Glutamatergic neuron (in vitro differentiated cells): ENCODE data around the gene ZNF771. TPM values are rescaled to one million over a fixed set of nuclear protein-coding genes. Genes with fewer than 3 reads are reported as not detected.
A peak's percentile ranks its signal among the peaks of the same experiment; 100 is the strongest.

ENCODE experiments used
- DNase-seq: peaks from one replicate; pipeline ENCODE4 v3.0.0; 2022
- H3K27ac Mint-ChIP-seq: one replicate; pipeline ENCODE4 v1.8.0; 2020; ENCODE audit warnings: mild to moderate bottlenecking, mixed read lengths, inconsistent platforms; ENCODE audit not compliant: unreplicated experiment
- H3K27me3 Mint-ChIP-seq: one replicate; pipeline ENCODE4 v1.8.0; 2020; ENCODE audit warnings: mild to moderate bottlenecking, moderate library complexity, mixed read lengths, inconsistent platforms; ENCODE audit not compliant: unreplicated experiment
- H3K36me3 Mint-ChIP-seq: one replicate; pipeline ENCODE4 v1.8.0; 2020; ENCODE audit warnings: mild to moderate bottlenecking, mixed read lengths, inconsistent platforms; ENCODE audit not compliant: unreplicated experiment
- H3K4me1 Mint-ChIP-seq: one replicate; pipeline ENCODE4 v1.8.0; 2020; ENCODE audit warnings: mild to moderate bottlenecking, low read depth, mixed read lengths, inconsistent platforms; ENCODE audit not compliant: unreplicated experiment
- H3K4me3 Mint-ChIP-seq: one replicate; pipeline ENCODE4 v1.8.0; 2020; ENCODE audit warnings: mild to moderate bottlenecking, mixed read lengths, inconsistent platforms; ENCODE audit not compliant: unreplicated experiment
- H3K9me3 Mint-ChIP-seq: one replicate; pipeline ENCODE4 v1.8.0; 2020; ENCODE audit warnings: mild to moderate bottlenecking, moderate library complexity, mixed read lengths, inconsistent platforms; ENCODE audit not compliant: unreplicated experiment
- total RNA-seq: library from RNA; stranded (reverse); fragmentation: NEBNext Ultra II Directional; extraction: Animal tissue kit (Norgen Biotek cat#: 25700); gene quantifications from one replicate; pipeline ENCODE4 v1.2.1, GENCODE V29; 2021; ENCODE audit not compliant: unreplicated experiment
- TF ChIP-seq, protein P1 (sequence below): fragments of 200-600 bp; sonication (generic); IDR thresholded peaks from one replicate; pipeline ENCODE4 v1.5.0; 2021; ENCODE audit not compliant: partially characterized antibody, unreplicated experiment

Gene ZNF771
- total RNA-seq, 1 donor from 2014 or later = 7.8 TPM

DNA sequence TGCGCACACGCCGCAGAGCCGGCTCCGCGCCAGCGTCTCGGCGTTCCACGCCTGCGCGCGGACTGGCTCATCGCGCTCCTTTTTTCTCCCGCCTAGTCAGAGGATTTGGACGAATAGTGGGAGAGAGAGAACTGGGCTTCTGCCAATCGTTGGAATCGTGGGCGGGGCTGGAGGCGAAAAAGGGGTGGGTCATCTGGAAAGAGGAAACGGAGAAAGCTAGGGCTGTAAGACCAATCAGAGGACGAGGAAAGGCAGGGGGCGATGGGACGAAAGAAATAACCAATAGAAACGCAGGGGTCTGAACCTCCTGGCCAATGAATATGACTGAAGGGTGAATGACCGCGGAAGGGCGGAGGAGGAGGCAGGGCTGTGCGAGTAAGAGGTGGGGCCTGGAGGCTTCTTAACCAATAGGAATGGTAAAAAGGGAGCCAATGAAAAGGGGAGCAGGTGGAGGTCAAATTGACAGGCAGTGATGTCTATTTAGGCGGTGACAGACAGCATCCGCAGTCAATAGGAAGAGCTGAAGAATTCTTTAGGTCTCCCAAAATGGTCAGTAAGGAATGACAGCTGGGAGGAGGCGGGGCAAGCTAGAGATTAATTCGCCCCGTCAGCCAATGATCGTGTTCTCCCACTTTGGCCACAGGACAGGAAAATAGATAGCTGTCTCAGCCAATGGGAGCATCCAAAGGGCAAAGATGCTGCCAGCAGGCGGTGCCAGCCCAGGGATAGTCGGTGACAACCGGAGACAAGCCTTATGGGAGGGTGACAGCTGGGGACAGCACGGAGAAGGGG lies 36.8 kb upstream of the ZNF771 start, which contains the start of gene TBC1D10B:
TBC1D10B (minus strand) TSS at position 39 of the 792 bp plus-strand sequence. CDS start 311 bp downstream, outside the sequence.
- Mint-ChIP-seq H3K36me3 (peaks cover 3% of the 10 kb centered on the region), H3K27ac (peak within 1 kb of the TSS; percentile 100), H3K4me1 (peaks cover 36% of the 10 kb centered on the region), H3K9me3 (peaks cover 22% of the 10 kb centered on the region), H3K27me3 (peaks cover 24% of the 10 kb centered on the region), H3K4me3 (peak within 1 kb of the TSS; percentile 98)
- TF ChIP-seq, protein P1, sequence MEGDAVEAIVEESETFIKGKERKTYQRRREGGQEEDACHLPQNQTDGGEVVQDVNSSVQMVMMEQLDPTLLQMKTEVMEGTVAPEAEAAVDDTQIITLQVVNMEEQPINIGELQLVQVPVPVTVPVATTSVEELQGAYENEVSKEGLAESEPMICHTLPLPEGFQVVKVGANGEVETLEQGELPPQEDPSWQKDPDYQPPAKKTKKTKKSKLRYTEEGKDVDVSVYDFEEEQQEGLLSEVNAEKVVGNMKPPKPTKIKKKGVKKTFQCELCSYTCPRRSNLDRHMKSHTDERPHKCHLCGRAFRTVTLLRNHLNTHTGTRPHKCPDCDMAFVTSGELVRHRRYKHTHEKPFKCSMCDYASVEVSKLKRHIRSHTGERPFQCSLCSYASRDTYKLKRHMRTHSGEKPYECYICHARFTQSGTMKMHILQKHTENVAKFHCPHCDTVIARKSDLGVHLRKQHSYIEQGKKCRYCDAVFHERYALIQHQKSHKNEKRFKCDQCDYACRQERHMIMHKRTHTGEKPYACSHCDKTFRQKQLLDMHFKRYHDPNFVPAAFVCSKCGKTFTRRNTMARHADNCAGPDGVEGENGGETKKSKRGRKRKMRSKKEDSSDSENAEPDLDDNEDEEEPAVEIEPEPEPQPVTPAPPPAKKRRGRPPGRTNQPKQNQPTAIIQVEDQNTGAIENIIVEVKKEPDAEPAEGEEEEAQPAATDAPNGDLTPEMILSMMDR = peak; percentile 42
- peak; percentile 98 for DNase-seq

DNA sequence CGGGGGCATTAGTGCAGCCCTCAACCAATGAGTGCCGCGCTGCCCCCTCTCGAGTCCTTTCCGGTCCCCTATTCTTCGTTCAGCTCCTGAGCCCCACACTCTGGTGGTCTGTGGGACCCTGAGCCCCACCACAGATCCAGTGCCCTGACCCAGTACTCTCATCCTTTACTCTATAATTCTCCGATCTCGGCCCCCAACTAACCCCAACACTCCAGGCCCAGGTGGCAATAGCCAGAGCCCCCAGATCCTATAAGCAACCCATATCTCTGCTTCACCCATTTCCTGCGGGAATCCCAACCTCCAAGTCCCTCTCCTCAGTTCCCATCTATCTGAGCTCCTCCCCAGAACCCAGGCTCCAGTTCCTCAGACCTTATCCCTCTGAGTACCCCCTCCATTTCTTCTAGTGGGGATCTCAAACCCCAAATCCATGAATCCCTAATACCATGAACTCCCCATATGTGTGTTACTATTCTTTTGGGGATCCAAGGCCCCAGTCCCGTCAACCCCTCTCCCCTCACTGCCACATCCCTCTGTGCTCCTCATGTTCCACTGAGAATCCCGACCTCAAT lies 36.1 kb upstream of the ZNF771 start:
- TF ChIP-seq, protein P1 = no peak
- Mint-ChIP-seq H3K4me3 (peak overlapping the region; percentile 88), H3K9me3 (peaks cover 22% of the 10 kb centered on the region), H3K27me3 (peaks cover 24% of the 10 kb centered on the region), H3K36me3 (peaks cover 3% of the 10 kb centered on the region), H3K4me1 (peaks cover 36% of the 10 kb centered on the region), H3K27ac (peak overlapping the region; percentile 100)
- no peak for DNase-seq

DNA sequence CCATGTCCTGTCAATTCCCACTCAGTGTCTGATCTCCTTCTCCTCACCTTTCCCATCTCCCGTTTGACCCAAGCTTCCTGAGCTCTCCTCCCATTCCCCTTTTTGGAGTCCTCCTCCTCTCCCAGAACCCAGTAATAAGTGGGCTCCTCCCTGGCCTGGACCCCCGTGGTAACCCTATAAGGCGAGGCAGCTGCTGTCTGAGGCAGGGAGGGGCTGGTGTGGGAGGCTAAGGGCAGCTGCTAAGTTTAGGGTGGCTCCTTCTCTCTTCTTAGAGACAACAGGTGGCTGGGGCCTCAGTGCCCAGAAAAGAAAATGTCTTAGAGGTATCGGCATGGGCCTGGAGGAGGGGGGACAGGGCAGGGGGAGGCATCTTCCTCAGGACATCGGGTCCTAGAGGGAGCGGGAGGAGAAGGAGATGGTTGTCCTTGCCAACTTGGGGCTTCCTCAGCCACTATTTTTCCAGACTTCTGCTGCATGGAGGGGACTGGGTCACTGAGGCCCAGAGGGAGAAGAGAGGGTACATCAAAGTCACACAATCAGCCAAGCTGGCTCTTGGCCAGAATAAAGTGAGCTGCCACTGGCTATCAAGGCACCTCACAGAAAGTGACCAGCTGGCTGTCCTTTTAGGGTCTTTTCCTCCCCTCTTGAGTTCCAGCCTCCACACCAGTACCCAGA lies 35.2 kb upstream of the ZNF771 start:
- TF ChIP-seq, protein P1 = no peak
- Mint-ChIP-seq H3K27me3 (peaks cover 23% of the 10 kb centered on the region), H3K36me3 (peaks cover 3% of the 10 kb centered on the region), H3K4me1 (peaks cover 31% of the 10 kb centered on the region), H3K9me3 (peaks cover 23% of the 10 kb centered on the region), H3K4me3 (peak overlapping the region; percentile 88), H3K27ac (peak overlapping the region; percentile 100)
- no peak for DNase-seq

DNA sequence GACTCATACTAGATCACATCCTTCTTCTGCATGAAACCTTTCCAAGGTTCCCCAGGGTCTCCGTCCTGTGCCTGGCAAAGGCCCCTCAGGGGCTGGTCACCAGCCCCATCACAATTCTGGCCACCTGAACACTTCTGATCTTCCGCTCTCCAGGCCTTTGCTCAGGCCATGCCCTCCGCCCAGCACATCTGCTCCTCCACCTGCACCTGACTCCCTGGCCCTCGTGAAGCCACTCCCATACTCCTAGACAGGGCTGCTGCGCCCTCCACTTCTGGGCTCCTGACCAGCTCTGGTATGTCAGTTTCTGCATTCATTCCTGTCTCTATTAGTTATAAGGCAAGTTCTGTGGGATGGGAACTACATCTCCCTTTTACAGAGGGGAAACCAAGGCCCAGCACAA lies 34.7 kb upstream of the ZNF771 start:
- no peak for DNase-seq
- TF ChIP-seq, protein P1 = no peak
- H3K9me3 Mint-ChIP-seq = peaks cover 25% of the 10 kb centered on the region
- peaks cover 3% of the 10 kb centered on the region for H3K36me3 Mint-ChIP-seq
- H3K4me1 Mint-ChIP-seq = peaks cover 28% of the 10 kb centered on the region
- peak overlapping the region; percentile 64 for H3K4me3 Mint-ChIP-seq
- peaks cover 26% of the 10 kb centered on the region for H3K27me3 Mint-ChIP-seq
- peak overlapping the region; percentile 76 for H3K27ac Mint-ChIP-seq
